ENCODE data around the gene KCNS3. TPM values are rescaled to one million over a fixed set of nuclear protein-coding genes. Genes with fewer than 3 reads are reported as not detected.

Gene KCNS3
- total RNA-seq, 1 experiment from 2014 or later: 28.8 TPM

GRCh38 chr2:17911491-17912260 is 33.2 kb downstream of the KCNS3 start:
- intact Hi-C loops (cut with micrococcal nuclease; ENCODE audit: unreplicated experiment): no loop called here

GRCh38 chr2:17912266-17912691 is 33.8 kb downstream of the KCNS3 start:
- Histone ChIP-seq H3K9me3 (ENCODE audit: insufficient read depth, low read depth) (no peaks in the 10 kb centered on the region), H3K27ac (no peak overlapping the region), H3K27me3 (ENCODE audit: insufficient read depth, low read depth) (no peaks in the 10 kb centered on the region), H3K36me3 (ENCODE audit: low read depth) (no peaks in the 10 kb centered on the region), H3K4me1 (replicated peaks; ENCODE audit: insufficient read depth) (peaks cover 9% of the 10 kb centered on the region; the same call in 1 of the 2 replicates), H4K20me1 (ENCODE audit: insufficient read depth) (no peaks in the 10 kb centered on the region), H3F3A (ENCODE audit: insufficient read depth, low read depth) (no peaks in the 10 kb centered on the region), H3K9me2 (ENCODE audit: insufficient read depth) (no peaks in the 10 kb centered on the region), H3K79me2 (ENCODE audit: low read depth) (no peaks in the 10 kb centered on the region), H2AFZ (no peak overlapping the region), H3K4me3 (no peak overlapping the region), H3K4me2 (no peak overlapping the region)
- POLR2A ChIA-PET (ENCODE audit: unreplicated experiment): no interaction called here
- TF ChIP-seq EZH2 (IDR thresholded peaks at IDR 0.05; ENCODE audit: low read depth): no peak
- TF ChIP-seq CTCF (conservative IDR thresholded peaks at IDR 0.05): no peak
- no TSS peak for BruUV-seq (replicated peaks)
- intact Hi-C loops (cut with micrococcal nuclease; ENCODE audit: unreplicated experiment): no loop called here
- no peak for DNase-seq
- CTCF ChIA-PET: no interaction called here

More at GRCh38 chr2:17911491-17912260, 33.2 kb downstream of the KCNS3 start:
- Histone ChIP-seq H3K4me1 (replicated peaks; ENCODE audit: insufficient read depth) (peaks cover 9% of the 10 kb centered on the region; the same call in 1 of the 2 replicates), H2AFZ (no peak overlapping the region), H3K4me2 (no peak overlapping the region), H3K4me3 (no peak overlapping the region), H3K9me2 (ENCODE audit: insufficient read depth) (no peaks in the 10 kb centered on the region), H4K20me1 (ENCODE audit: insufficient read depth) (no peaks in the 10 kb centered on the region), H3K27me3 (ENCODE audit: insufficient read depth, low read depth) (no peaks in the 10 kb centered on the region), H3K79me2 (ENCODE audit: low read depth) (no peaks in the 10 kb centered on the region), H3K36me3 (ENCODE audit: low read depth) (no peaks in the 10 kb centered on the region), H3K9me3 (ENCODE audit: insufficient read depth, low read depth) (no peaks in the 10 kb centered on the region), H3F3A (ENCODE audit: insufficient read depth, low read depth) (no peaks in the 10 kb centered on the region), H3K27ac (no peak overlapping the region)
- TF ChIP-seq CTCF (conservative IDR thresholded peaks at IDR 0.05): no peak
- TF ChIP-seq EZH2 (IDR thresholded peaks at IDR 0.05; ENCODE audit: low read depth): no peak
- no TSS peak for BruUV-seq (replicated peaks)
- ChIA-PET POLR2A (ENCODE audit: unreplicated experiment) (no interaction called here), CTCF (no interaction called here)
- DNase-seq: no peak

GRCh38 chr2:17915099-17915498 is 36.6 kb downstream of the KCNS3 start:
- no TSS peak for BruUV-seq (replicated peaks)
- H3K4me3 ChIP-seq: no peak overlapping the region
- H3K79me2 ChIP-seq (ENCODE audit: low read depth): no peaks in the 10 kb centered on the region
- H3K9me2 ChIP-seq (ENCODE audit: insufficient read depth): no peaks in the 10 kb centered on the region
- H3K4me1 ChIP-seq (replicated peaks; ENCODE audit: insufficient read depth): peaks cover 9% of the 10 kb centered on the region; the same call in 1 of the 2 replicates
- no peaks in the 10 kb centered on the region for H3K27me3 ChIP-seq (ENCODE audit: insufficient read depth, low read depth)
- POLR2A ChIA-PET (ENCODE audit: unreplicated experiment): no interaction called here
- no peaks in the 10 kb centered on the region for H4K20me1 ChIP-seq (ENCODE audit: insufficient read depth)
- no peak overlapping the region for H3K4me2 ChIP-seq
- H3F3A ChIP-seq (ENCODE audit: insufficient read depth, low read depth): no peaks in the 10 kb centered on the region
- H3K9me3 ChIP-seq (ENCODE audit: insufficient read depth, low read depth): no peaks in the 10 kb centered on the region
- H2AFZ ChIP-seq: no peak overlapping the region
- no peaks in the 10 kb centered on the region for H3K36me3 ChIP-seq (ENCODE audit: low read depth)
- H3K27ac ChIP-seq: no peak overlapping the region
- intact Hi-C loops (cut with micrococcal nuclease; ENCODE audit: unreplicated experiment): no loop called here
- TF ChIP-seq EZH2 (IDR thresholded peaks at IDR 0.05; ENCODE audit: low read depth) (no peak), CTCF (conservative IDR thresholded peaks at IDR 0.05) (no peak)
- CTCF ChIA-PET: no interaction called here
- DNase-seq: no peak

Data from PC-9 (cell line).